Osteoblast (primary cell): Measurements from ENCODE around the gene KCNQ1. TPM values are rescaled to one million over a fixed set of nuclear protein-coding genes. Genes with fewer than 3 reads are reported as not detected.

Source experiments
- DNase-seq: peaks from one replicate; pipeline ENCODE4 v3.0.0; 2011; ENCODE audit warnings: low spot score, mixed read lengths; ENCODE audit not compliant: insufficient read length; ENCODE audit errors: missing footprints
- H2AFZ ChIP-seq: 2 replicates; pipeline ENCODE4 v1.6.0; 2011; ENCODE audit warnings: mild to moderate bottlenecking, low read length
- H3K27ac ChIP-seq: 2 replicates; pipeline ENCODE4 v1.5.1; 2011; ENCODE audit warnings: mild to moderate bottlenecking, low read depth, low read length, moderate library complexity
- H3K27me3 ChIP-seq: 2 replicates; pipeline ENCODE4 v1.6.0; 2012; ENCODE audit warnings: mild to moderate bottlenecking, control low read depth, inconsistent platforms, low read length, moderate library complexity; ENCODE audit not compliant: insufficient read depth
- H3K36me3 ChIP-seq: 2 replicates; pipeline ENCODE4 v1.5.1; 2011; ENCODE audit warnings: mild to moderate bottlenecking, low read length, control low read depth, moderate library complexity; ENCODE audit not compliant: insufficient read depth
- H3K4me1 ChIP-seq: 2 replicates; pipeline ENCODE4 v1.5.1; 2011; ENCODE audit warnings: mild to moderate bottlenecking, low read length, control low read depth, moderate library complexity; ENCODE audit not compliant: insufficient read depth
- H3K4me2 ChIP-seq: 2 replicates; pipeline ENCODE4 v1.6.0; 2011; ENCODE audit warnings: mild to moderate bottlenecking, low read length; ENCODE audit not compliant: insufficient read depth
- H3K4me3 ChIP-seq: fragments of 200-600 bp; sonication (generic); 3 replicates; pipeline ENCODE4 v1.5.1; 2012; ENCODE audit warnings: mild to moderate bottlenecking, low read length, inconsistent platforms; ENCODE audit not compliant: insufficient read depth
- H3K79me2 ChIP-seq: 2 replicates; pipeline ENCODE4 v1.6.0; 2012; ENCODE audit warnings: mild to moderate bottlenecking, low read length, control low read depth, inconsistent platforms; ENCODE audit not compliant: insufficient read depth
- H3K9me3 ChIP-seq: 2 replicates; pipeline ENCODE4 v1.5.1; 2011; ENCODE audit warnings: low read depth, low read length, control low read depth
- H4K20me1 ChIP-seq: 2 replicates; pipeline ENCODE4 v1.6.0; 2012; ENCODE audit warnings: mild to moderate bottlenecking, low read length, control low read depth; ENCODE audit not compliant: insufficient read depth
- CTCF ChIP-seq: IDR thresholded peaks from 2 replicates; pipeline ENCODE4 v1.5.1; 2011; ENCODE audit warnings: mild to moderate bottlenecking, low read depth, low read length, moderate library complexity; ENCODE audit errors: extremely low read depth
- total RNA-seq: library from RNA; depleted of rRNA; stranded (reverse); fragments of >200 nt; gene quantifications from 2 replicates; pipeline ENCODE4 v1.2.3, GENCODE V29; 2012

Gene KCNQ1
- total RNA-seq, 1 donor, result not detected

- Histone ChIP-seq H3K79me2 (peaks cover 100% of the 10 kb centered on the region), H4K20me1 (peaks cover 91% of the 10 kb centered on the region), H3K27ac (no peak overlapping the region), H3K4me3 (no peak overlapping the region), H3K27me3 (no peaks in the 10 kb centered on the region), H3K4me2 (no peak overlapping the region), H3K9me3 (no peaks in the 10 kb centered on the region), H2AFZ (no peak overlapping the region), H3K4me1 (peaks cover 19% of the 10 kb centered on the region), H3K36me3 (peaks cover 10% of the 10 kb centered on the region)
- DNase-seq, result peak; percentile 59
- TF ChIP-seq CTCF, result no peak
These were observed 247.4 kb downstream of the KCNQ1 start for GRCh38 chr11:2691991-2692875.

GRCh38 chr11:2693271-2694261 lies 248.8 kb downstream of the KCNQ1 start:
- Histone ChIP-seq H3K36me3 (peaks cover 10% of the 10 kb centered on the region), H2AFZ (no peak overlapping the region), H3K9me3 (no peaks in the 10 kb centered on the region), H3K27me3 (no peaks in the 10 kb centered on the region), H3K4me1 (peaks cover 19% of the 10 kb centered on the region), H3K79me2 (peaks cover 100% of the 10 kb centered on the region), H4K20me1 (peaks cover 89% of the 10 kb centered on the region), H3K27ac (no peak overlapping the region), H3K4me2 (no peak overlapping the region), H3K4me3 (no peak overlapping the region)
- TF ChIP-seq CTCF, result no peak
- peak; percentile 42 for DNase-seq

- Histone ChIP-seq H3K4me3 (no peak overlapping the region), H3K79me2 (peaks cover 100% of the 10 kb centered on the region), H3K27ac (no peak overlapping the region), H3K27me3 (no peaks in the 10 kb centered on the region), H4K20me1 (peaks cover 87% of the 10 kb centered on the region), H3K4me1 (peaks cover 19% of the 10 kb centered on the region), H3K4me2 (no peak overlapping the region), H3K9me3 (no peaks in the 10 kb centered on the region), H2AFZ (no peak overlapping the region), H3K36me3 (peaks cover 10% of the 10 kb centered on the region)
- DNase-seq, result peak; percentile 89
- no peak for TF ChIP-seq CTCF
These were observed 249.7 kb downstream of the KCNQ1 start for GRCh38 chr11:2694495-2694894.
